Ureter (tissue), 1 donor: Measurements from ENCODE around the gene FAM228B. TPM values are rescaled to one million over a fixed set of nuclear protein-coding genes. Genes with fewer than 3 reads are reported as not detected.
"Not testable (repeated sequence)": the region's sequence is repeated elsewhere in the genome, so short reads cannot be mapped to it uniquely, and the experiment has no call there.

Experiments used
- DNase-seq: peaks from one replicate; pipeline ENCODE4 v3.0.0-alpha.2; 2020; ENCODE audit warnings: low spot score
- total RNA-seq: library from RNA; stranded (reverse); gene quantifications from one replicate; pipeline ENCODE4 v1.2.4, GENCODE V29; 2023
- donor health status: DM: yes; HTN: yes; CAD: no.

FAM228B gene
- total RNA-seq, 1 donor from 2014 or later: 47.8 TPM

GRCh38 chr2:24159708-24160107 is 36.4 kb downstream of the FAM228B start:
- DNase-seq: no peak

- no peak for DNase-seq
Measured at GRCh38 chr2:24160761-24161160, 37.5 kb downstream of the FAM228B start.

- DNase-seq: no peak
Measured at GRCh38 chr2:24162494-24162893, 39.2 kb downstream of the FAM228B start.

GRCh38 chr2:24163186-24163585 is 39.9 kb downstream of the FAM228B start:
- no peak for DNase-seq

GRCh38 chr2:24163601-24164000 is 40.3 kb downstream of the FAM228B start:
- DNase-seq: no peak

GRCh38 chr2:24164416-24164973 is 41.2 kb downstream of the FAM228B start:
- DNase-seq: no peak

GRCh38 chr2:24169023-24169422 is 45.8 kb downstream of the FAM228B start:
- no peak for DNase-seq

GRCh38 chr2:24174851-24175277 is 51.6 kb downstream of the FAM228B start, which contains the start of gene FAM228A:
TSS of gene FAM228A (plus strand) at chr2:24175053. CDS start at chr2:24175481, 428 bp downstream.
- DNase-seq: no peak

GRCh38 chr2:24175631-24176187 is 52.4 kb downstream of the FAM228B start:
- DNase-seq: no peak

GRCh38 chr2:24176326-24176725 is 53.1 kb downstream of the FAM228B start:
- DNase-seq: no peak

- no peak for DNase-seq
Measured at GRCh38 chr2:24179683-24180082, 56.4 kb downstream of the FAM228B start.

- DNase-seq: no peak
Measured at GRCh38 chr2:24181849-24182248, 58.6 kb downstream of the FAM228B start.

- DNase-seq: no peak
Measured at GRCh38 chr2:24182507-24182906, 59.2 kb downstream of the FAM228B start.

- no peak for DNase-seq
Measured at GRCh38 chr2:24183366-24184069, 60.2 kb downstream of the FAM228B start.

GRCh38 chr2:24189551-24189950 is 66.3 kb downstream of the FAM228B start:
- no peak for DNase-seq

GRCh38 chr2:24190503-24190902 is 67.2 kb downstream of the FAM228B start:
- DNase-seq: no peak

GRCh38 chr2:24191156-24191555 is 67.9 kb downstream of the FAM228B start:
- DNase-seq: no peak

GRCh38 chr2:24191848-24192247 is 68.6 kb downstream of the FAM228B start:
- DNase-seq: no peak

GRCh38 chr2:24197213-24197612 is 73.9 kb downstream of the FAM228B start:
- DNase-seq: not testable (repeated sequence)

GRCh38 chr2:24199968-24200590 is 76.8 kb downstream of the FAM228B start:
- no peak for DNase-seq

- no peak for DNase-seq
Measured at GRCh38 chr2:24200799-24201198, 77.5 kb downstream of the FAM228B start.

GRCh38 chr2:24203029-24203786 is 79.9 kb downstream of the FAM228B start:
- no peak for DNase-seq
